Measurements from ENCODE around the gene OLFML3. TPM values are rescaled to one million over a fixed set of nuclear protein-coding genes. Genes with fewer than 3 reads are reported as not detected.

The OLFML3 gene
- total RNA-seq, 4 donors from 2014 or later: 39.5 to 99.5 (median 45.2) TPM

GRCh38 chr1:114021665-114022099 is 42.4 kb downstream of the OLFML3 start:
- TF ChIP-seq CTCF (IDR thresholded peaks at IDR 0.05; ENCODE audit: low read depth): no peak

- TF ChIP-seq CTCF (IDR thresholded peaks at IDR 0.05; ENCODE audit: low read depth): no peak
Observed at GRCh38 chr1:114022877-114023276, 43.6 kb downstream of the OLFML3 start.

GRCh38 chr1:114023377-114023776 is 44.1 kb downstream of the OLFML3 start:
- TF ChIP-seq CTCF (IDR thresholded peaks at IDR 0.05; ENCODE audit: low read depth): no peak

GRCh38 chr1:114024049-114024448 is 44.8 kb downstream of the OLFML3 start:
- TF ChIP-seq CTCF (IDR thresholded peaks at IDR 0.05; ENCODE audit: low read depth): no peak

GRCh38 chr1:114025609-114026401 is 46.5 kb downstream of the OLFML3 start:
- no peak for TF ChIP-seq CTCF (IDR thresholded peaks at IDR 0.05; ENCODE audit: low read depth)

GRCh38 chr1:114026797-114027196 is 47.5 kb downstream of the OLFML3 start:
- no peak for TF ChIP-seq CTCF (IDR thresholded peaks at IDR 0.05; ENCODE audit: low read depth)

Other genes with a start within 250 kb of the OLFML3 start
- 10 to 100 TPM; 14.5 to 23.3 (median 18.3) TPM for gene PHTF1, start 220.0 kb upstream of the OLFML3 start, total RNA-seq
- 10 to 100 TPM; 19.8 to 29.3 (median 21.4) TPM for gene RSBN1, start 167.0 kb upstream of the OLFML3 start, total RNA-seq
- 10 to 100 TPM in 1 of 4 donors, 1 to 10 TPM in 2, under 1 TPM in 1; 0.57 to 17.5 (median 4.7) TPM for gene PTPN22, start 107.8 kb upstream of the OLFML3 start, total RNA-seq
- under 1 TPM; 0.16 to 0.38 (median 0.20) TPM for gene BCL2L15, start 91.9 kb upstream of the OLFML3 start, total RNA-seq
- 10 to 100 TPM in 2 of 4 donors, 1 to 10 TPM in 2; 9.0 to 19.9 (median 13.1) TPM for gene AP4B1, start 74.7 kb upstream of the OLFML3 start, total RNA-seq
- 1 to 10 TPM; 4.1 to 9.0 (median 4.2) TPM for gene DCLRE1B, start 74.1 kb upstream of the OLFML3 start, total RNA-seq
- 10 to 100 TPM; 51.0 to 74.5 (median 53.3) TPM for gene HIPK1, start 50.1 kb upstream of the OLFML3 start, total RNA-seq
- under 1 TPM in 1 of 4 donors, not detected in 3; 0.19 TPM for gene SYT6, start 174.4 kb downstream of the OLFML3 start, total RNA-seq